GM23338 (cell line): ENCODE measurements around the gene KPNA6. TPM values are rescaled to one million over a fixed set of nuclear protein-coding genes. Genes with fewer than 3 reads are reported as not detected.
"Not testable (repeated sequence)": the region's sequence is repeated elsewhere in the genome, so short reads cannot be mapped to it uniquely, and the experiment has no call there.

Experiments
- ATAC-seq: fragments of 200-7000 bp; cut with Tn5 transposase; 3 replicates; pipeline ENCODE4 v1.9.1; 2020
- DNase-seq: peaks from one replicate; pipeline ENCODE4 v3.0.0-alpha.2; 2015; ENCODE audit warnings: low spot score
- H2AFZ ChIP-seq: fragments of 200-600 bp; sonication (generic); 2 replicates; pipeline ENCODE4 v1.8.0; 2016; ENCODE audit warnings: antibody characterized with exemption, mild to moderate bottlenecking, moderate library complexity
- H3F3A ChIP-seq: fragments of 200-600 bp; sonication (generic); replicated peaks from 2 replicates; pipeline ENCODE4 v1.8.0; 2017; ENCODE audit warnings: antibody characterized with exemption, mixed run types, low read depth
- H3K27ac ChIP-seq: fragments of 200-600 bp; sonication (generic); 2 replicates; pipeline ENCODE4 v1.6.1; 2016; ENCODE audit warnings: low read depth
- H3K27me3 ChIP-seq: fragments of 200-600 bp; sonication (generic); 2 replicates; pipeline ENCODE4 v1.8.0; 2016; ENCODE audit warnings: mild to moderate bottlenecking, mixed run types, moderate library complexity; ENCODE audit not compliant: insufficient read depth
- H3K36me3 ChIP-seq: fragments of 200-600 bp; sonication (generic); 2 replicates; pipeline ENCODE4 v1.8.0; 2016; ENCODE audit warnings: mild to moderate bottlenecking; ENCODE audit not compliant: insufficient read depth
- H3K4me1 ChIP-seq: fragments of 200-600 bp; sonication (generic); 2 replicates; pipeline ENCODE4 v1.8.0; 2016; ENCODE audit warnings: mild to moderate bottlenecking, moderate library complexity; ENCODE audit not compliant: insufficient read depth
- H3K4me2 ChIP-seq: fragments of 200-600 bp; sonication (generic); 2 replicates; pipeline ENCODE4 v1.7.1; 2017; ENCODE audit warnings: mixed run types
- H3K4me3 ChIP-seq: fragments of 200-600 bp; sonication (generic); 2 replicates; pipeline ENCODE4 v1.6.1; 2016; ENCODE audit warnings: mixed run types
- H3K79me2 ChIP-seq: fragments of 200-600 bp; sonication (generic); replicated peaks from 2 replicates; pipeline ENCODE4 v1.8.0; 2017; ENCODE audit warnings: mild to moderate bottlenecking; ENCODE audit not compliant: insufficient read depth
- H3K9me2 ChIP-seq: fragments of 200-600 bp; sonication (generic); 2 replicates; pipeline ENCODE4 v1.8.0; 2017; ENCODE audit not compliant: insufficient read depth
- H4K20me1 ChIP-seq: fragments of 200-600 bp; sonication (generic); replicated peaks from 2 replicates; pipeline ENCODE4 v1.8.0; 2017; ENCODE audit warnings: mild to moderate bottlenecking; ENCODE audit not compliant: insufficient read depth
- H3K27ac Mint-ChIP-seq: 2 replicates; pipeline ENCODE4 v1.8.0; 2020; ENCODE audit warnings: inconsistent platforms, mild to moderate bottlenecking, moderate library complexity, mixed read lengths
- H3K27me3 Mint-ChIP-seq: 3 replicates; pipeline ENCODE4 v1.8.0; 2022; ENCODE audit warnings: low read depth, mild to moderate bottlenecking, moderate library complexity, mixed read lengths, inconsistent platforms; ENCODE audit not compliant: insufficient read depth, poor library complexity
- H3K36me3 Mint-ChIP-seq: 3 replicates; pipeline ENCODE4 v1.8.0; 2021; ENCODE audit warnings: low read depth, mild to moderate bottlenecking, inconsistent platforms, moderate library complexity, mixed read lengths
- H3K4me1 Mint-ChIP-seq: 3 replicates; pipeline ENCODE4 v1.8.0; 2020; ENCODE audit warnings: mild to moderate bottlenecking, inconsistent platforms, mixed read lengths
- H3K4me3 Mint-ChIP-seq: 3 replicates; pipeline ENCODE4 v1.8.0; 2021; ENCODE audit warnings: moderate library complexity, mild to moderate bottlenecking, inconsistent platforms, mixed read lengths
- H3K9me3 Mint-ChIP-seq: 3 replicates; pipeline ENCODE4 v1.8.0; 2020; ENCODE audit warnings: moderate library complexity, mild to moderate bottlenecking, inconsistent platforms, mixed read lengths
- CREB1 ChIP-seq: fragments of 250-450 bp; sonication (Bioruptor Pico); IDR thresholded peaks from 2 replicates; pipeline ENCODE4 v1.5.0; 2020; ENCODE audit warnings: low read depth, mild to moderate bottlenecking, moderate library complexity
- EZH2 ChIP-seq: fragments of 200-600 bp; sonication (generic); IDR thresholded peaks from one replicate; pipeline ENCODE4 v1.8.0; 2017; ENCODE audit warnings: antibody characterized with exemption, mild to moderate bottlenecking, low read depth; ENCODE audit not compliant: unreplicated experiment
- EZH2phosphoT487 ChIP-seq: fragments of 200-600 bp; sonication (generic); IDR thresholded peaks from one replicate; pipeline ENCODE4 v1.8.1; 2018; ENCODE audit warnings: antibody characterized with exemption; ENCODE audit not compliant: unreplicated experiment
- JUNB ChIP-seq: IDR thresholded peaks from one replicate; pipeline ENCODE4 v1.6.1; 2016; ENCODE audit warnings: antibody characterized with exemption; ENCODE audit not compliant: unreplicated experiment
- NANOG ChIP-seq: IDR thresholded peaks from 2 replicates; pipeline ENCODE4 v1.6.1; 2016; ENCODE audit warnings: antibody characterized with exemption, borderline replicate concordance
- POLR2AphosphoS5 ChIP-seq: IDR thresholded peaks from 2 replicates; pipeline ENCODE4 v1.6.1; 2016; ENCODE audit warnings: antibody characterized with exemption, low read depth
- STAT1 ChIP-seq: IDR thresholded peaks from one replicate; pipeline ENCODE4 v1.6.1; 2016; ENCODE audit warnings: antibody characterized with exemption; ENCODE audit not compliant: unreplicated experiment
- ZNF114 ChIP-seq: fragments of 250-450 bp; sonication (Bioruptor Pico); IDR thresholded peaks from 2 replicates; pipeline ENCODE4 v1.5.0; 2020; ENCODE audit warnings: mild to moderate bottlenecking, moderate library complexity
- polyA plus RNA-seq: library from polyadenylated mRNA; unstranded; fragments of >200 nt; fragmentation: Nextera tagmentation; extraction: Ambion mirVana; gene quantifications from 2 replicates; pipeline ENCODE4 v1.2.1, GENCODE V29; 2016
- total RNA-seq: library from RNA; depleted of rRNA; stranded (reverse); fragments of >200 nt; shearing (Covaris generic); gene quantifications from 2 replicates; pipeline ENCODE4 v1.2.3, GENCODE V29; 2014
- TF ChIP-seq, protein P1 (sequence below): IDR thresholded peaks from 2 replicates; pipeline ENCODE4 v1.6.1; 2016; ENCODE audit warnings: antibody characterized with exemption
- TF ChIP-seq, protein P2 (sequence below): IDR thresholded peaks from one replicate; pipeline ENCODE4 v1.6.1; 2018; ENCODE audit warnings: antibody characterized with exemption; ENCODE audit not compliant: unreplicated experiment

The KPNA6 gene
- total and polyA plus RNA-seq, 2 experiments from 2014 or later: 28.6 to 72.2 TPM

DNA sequence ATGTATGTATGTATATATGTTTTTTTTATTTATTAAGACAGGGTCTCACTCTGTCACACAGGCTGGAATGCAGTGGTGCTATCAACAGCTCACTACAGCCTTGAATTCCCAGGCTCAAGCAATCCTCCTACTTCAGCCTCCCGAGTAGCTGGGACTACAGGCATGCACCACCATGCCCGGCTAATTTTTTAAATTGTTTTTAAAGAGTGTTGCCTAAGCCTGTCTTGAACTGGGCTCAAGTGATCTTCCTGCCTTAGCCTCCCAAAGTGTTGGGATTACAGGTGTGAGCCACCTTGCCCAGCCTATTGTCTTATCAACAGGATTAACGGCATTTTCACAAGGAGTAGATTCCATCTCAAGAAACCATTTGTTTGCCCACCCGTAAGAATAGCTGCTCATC, 5.6 kb downstream of the KPNA6 start:
- Histone ChIP-seq H3K79me2 (peaks cover 100% of the 10 kb centered on the region), H3F3A (peaks cover 13% of the 10 kb centered on the region), H4K20me1 (peaks cover 74% of the 10 kb centered on the region)
- DNase-seq, H3K9me2 ChIP-seq, H3K36me3 ChIP-seq, H3K9me3 Mint-ChIP-seq, H3K27ac ChIP-seq, ATAC-seq, H3K4me3 ChIP-seq, H3K4me3 Mint-ChIP-seq, H3K27me3 Mint-ChIP-seq, H3K27me3 ChIP-seq, H3K36me3 Mint-ChIP-seq, H2AFZ ChIP-seq, H3K27ac Mint-ChIP-seq, H3K4me1 ChIP-seq, H3K4me2 ChIP-seq: not testable (repeated sequence)
- H3K4me1 Mint-ChIP-seq: peaks cover 12% of the 10 kb centered on the region; the same call in 2 of the 3 replicates

DNA sequence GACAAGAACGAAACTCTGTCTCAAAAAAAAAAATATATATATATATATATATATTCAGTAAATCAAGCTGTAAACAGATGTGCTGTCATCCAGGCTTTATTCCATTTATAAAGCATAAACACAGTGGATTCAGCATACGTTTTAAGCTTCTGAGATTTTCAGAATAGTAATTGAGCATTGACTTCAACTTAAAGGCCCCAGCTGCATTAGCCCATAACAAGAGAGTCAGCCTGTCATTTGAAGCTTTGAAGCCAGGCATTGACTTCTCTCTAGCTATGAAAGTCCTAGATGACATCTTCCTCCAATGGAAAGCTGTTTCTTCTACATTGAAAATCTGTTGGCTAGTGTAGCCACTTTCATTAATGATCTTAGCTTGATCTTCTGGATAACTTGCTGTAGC, 6.6 kb downstream of the KPNA6 start:
- no peak for TF ChIP-seq ZNF114 (CRISPR knock-in tag)
- TF ChIP-seq EZH2: no peak
- TF ChIP-seq POLR2AphosphoS5: no peak
- TF ChIP-seq, protein P1, sequence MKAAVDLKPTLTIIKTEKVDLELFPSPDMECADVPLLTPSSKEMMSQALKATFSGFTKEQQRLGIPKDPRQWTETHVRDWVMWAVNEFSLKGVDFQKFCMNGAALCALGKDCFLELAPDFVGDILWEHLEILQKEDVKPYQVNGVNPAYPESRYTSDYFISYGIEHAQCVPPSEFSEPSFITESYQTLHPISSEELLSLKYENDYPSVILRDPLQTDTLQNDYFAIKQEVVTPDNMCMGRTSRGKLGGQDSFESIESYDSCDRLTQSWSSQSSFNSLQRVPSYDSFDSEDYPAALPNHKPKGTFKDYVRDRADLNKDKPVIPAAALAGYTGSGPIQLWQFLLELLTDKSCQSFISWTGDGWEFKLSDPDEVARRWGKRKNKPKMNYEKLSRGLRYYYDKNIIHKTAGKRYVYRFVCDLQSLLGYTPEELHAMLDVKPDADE: no peak
- H3F3A ChIP-seq: peaks cover 7% of the 10 kb centered on the region; the same call in 1 of the 2 replicates
- peaks cover 99% of the 10 kb centered on the region for H3K79me2 ChIP-seq
- H3K27me3 ChIP-seq: no peaks in the 10 kb centered on the region
- DNase-seq (no peak), ATAC-seq (no peak)
- Mint-ChIP-seq H3K9me3 (no peaks in the 10 kb centered on the region), H3K36me3 (peaks cover 7% of the 10 kb centered on the region; the same call in 2 of the 3 replicates), H3K4me3 (no peak overlapping the region), H3K27me3 (peaks cover under 1% of the 10 kb centered on the region), H3K27ac (no peak overlapping the region), H3K4me1 (peaks cover 9% of the 10 kb centered on the region; the same call in 2 of the 3 replicates)
- H3K27ac ChIP-seq: no peak overlapping the region
- peaks cover 77% of the 10 kb centered on the region for H4K20me1 ChIP-seq
- H3K36me3 ChIP-seq: no peaks in the 10 kb centered on the region
- no peak overlapping the region for H3K4me2 ChIP-seq
- H2AFZ ChIP-seq: no peak overlapping the region
- H3K4me1 ChIP-seq: no peaks in the 10 kb centered on the region
- H3K9me2 ChIP-seq: no peaks in the 10 kb centered on the region
- H3K4me3 ChIP-seq: no peak overlapping the region

DNA sequence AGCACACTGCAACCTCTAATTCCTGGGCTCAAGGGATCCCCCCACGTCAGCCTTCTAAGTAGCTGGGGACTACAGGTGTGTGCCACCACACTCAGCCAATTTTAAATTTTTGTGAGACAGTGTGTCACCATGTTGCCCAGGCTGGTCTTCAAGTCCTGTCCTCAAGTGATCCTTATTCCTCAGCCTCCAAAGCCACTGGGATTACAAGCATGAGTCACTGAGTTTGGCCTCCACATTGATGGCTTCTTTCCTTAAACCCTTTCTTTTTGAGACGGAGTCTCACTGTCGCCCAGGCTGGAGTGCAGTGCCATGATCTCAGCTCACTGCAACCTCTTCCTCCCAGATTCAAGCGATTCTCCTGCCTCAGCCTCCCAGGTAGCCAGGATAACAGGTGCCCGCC, 7.6 kb downstream of the KPNA6 start:
- peaks cover 99% of the 10 kb centered on the region for H3K79me2 ChIP-seq
- no peaks in the 10 kb centered on the region for H3K9me2 ChIP-seq
- no peaks in the 10 kb centered on the region for H3K27me3 Mint-ChIP-seq
- DNase-seq (no peak), ATAC-seq (no peak)
- H3K27ac ChIP-seq: no peak overlapping the region
- no peak overlapping the region for H3K4me3 ChIP-seq
- H3K27me3 ChIP-seq: no peaks in the 10 kb centered on the region
- H3K36me3 ChIP-seq: no peaks in the 10 kb centered on the region
- H3F3A ChIP-seq: peaks cover 3% of the 10 kb centered on the region; the same call in 1 of the 2 replicates
- no peak overlapping the region for H3K27ac Mint-ChIP-seq
- H3K4me1 ChIP-seq: no peaks in the 10 kb centered on the region
- H3K4me3 Mint-ChIP-seq: no peak overlapping the region
- H3K4me1 Mint-ChIP-seq: peaks cover 8% of the 10 kb centered on the region; the same call in 2 of the 3 replicates
- no peak overlapping the region for H2AFZ ChIP-seq
- H3K4me2 ChIP-seq: no peak overlapping the region
- H3K36me3 Mint-ChIP-seq: peaks cover 3% of the 10 kb centered on the region; the same call in 1 of the 3 replicates
- peaks cover 66% of the 10 kb centered on the region for H4K20me1 ChIP-seq
- TF ChIP-seq NANOG (no peak), EZH2phosphoT487 (no peak), JUNB (no peak), CREB1 (no peak), EZH2 (no peak), STAT1 (no peak)
- TF ChIP-seq, protein P2, sequence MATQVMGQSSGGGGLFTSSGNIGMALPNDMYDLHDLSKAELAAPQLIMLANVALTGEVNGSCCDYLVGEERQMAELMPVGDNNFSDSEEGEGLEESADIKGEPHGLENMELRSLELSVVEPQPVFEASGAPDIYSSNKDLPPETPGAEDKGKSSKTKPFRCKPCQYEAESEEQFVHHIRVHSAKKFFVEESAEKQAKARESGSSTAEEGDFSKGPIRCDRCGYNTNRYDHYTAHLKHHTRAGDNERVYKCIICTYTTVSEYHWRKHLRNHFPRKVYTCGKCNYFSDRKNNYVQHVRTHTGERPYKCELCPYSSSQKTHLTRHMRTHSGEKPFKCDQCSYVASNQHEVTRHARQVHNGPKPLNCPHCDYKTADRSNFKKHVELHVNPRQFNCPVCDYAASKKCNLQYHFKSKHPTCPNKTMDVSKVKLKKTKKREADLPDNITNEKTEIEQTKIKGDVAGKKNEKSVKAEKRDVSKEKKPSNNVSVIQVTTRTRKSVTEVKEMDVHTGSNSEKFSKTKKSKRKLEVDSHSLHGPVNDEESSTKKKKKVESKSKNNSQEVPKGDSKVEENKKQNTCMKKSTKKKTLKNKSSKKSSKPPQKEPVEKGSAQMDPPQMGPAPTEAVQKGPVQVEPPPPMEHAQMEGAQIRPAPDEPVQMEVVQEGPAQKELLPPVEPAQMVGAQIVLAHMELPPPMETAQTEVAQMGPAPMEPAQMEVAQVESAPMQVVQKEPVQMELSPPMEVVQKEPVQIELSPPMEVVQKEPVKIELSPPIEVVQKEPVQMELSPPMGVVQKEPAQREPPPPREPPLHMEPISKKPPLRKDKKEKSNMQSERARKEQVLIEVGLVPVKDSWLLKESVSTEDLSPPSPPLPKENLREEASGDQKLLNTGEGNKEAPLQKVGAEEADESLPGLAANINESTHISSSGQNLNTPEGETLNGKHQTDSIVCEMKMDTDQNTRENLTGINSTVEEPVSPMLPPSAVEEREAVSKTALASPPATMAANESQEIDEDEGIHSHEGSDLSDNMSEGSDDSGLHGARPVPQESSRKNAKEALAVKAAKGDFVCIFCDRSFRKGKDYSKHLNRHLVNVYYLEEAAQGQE: no peak
- TF ChIP-seq, protein P1: no peak
- no peaks in the 10 kb centered on the region for H3K9me3 Mint-ChIP-seq
